BJ (cell line): ENCODE measurements around the gene MACROH2A1. TPM values are rescaled to one million over a fixed set of nuclear protein-coding genes. Genes with fewer than 3 reads are reported as not detected.

Experiments used
- CTCF ChIA-PET: fragments of 350-600 bp; formaldehyde crosslinking; extraction: SDS; loops from one replicate; lab custom pipeline; 2021; ENCODE audit warnings: antibody characterized with exemption, inconsistent platforms; lab: Yijun Ruan, JAX
- POLR2A ChIA-PET: fragments of 300-600 bp; sonication (Branson Sonifier 250); formaldehyde crosslinking; extraction: SDS; loops from one replicate; lab custom pipeline; 2021; ENCODE audit warnings: antibody characterized with exemption; lab: Charles Lee
- DNase-seq: peaks from one replicate; pipeline ENCODE4 v3.0.0-alpha.2; 2011; ENCODE audit warnings: low read depth
- H3K27me3 ChIP-seq: 2 replicates; pipeline ENCODE4 v1.6.0; 2011; ENCODE audit warnings: low read length; ENCODE audit not compliant: control insufficient read depth, insufficient read depth
- H3K36me3 ChIP-seq: 2 replicates; pipeline ENCODE4 v1.5.1; 2011; ENCODE audit warnings: low read length; ENCODE audit not compliant: control insufficient read depth, insufficient read depth
- H3K4me3 ChIP-seq: 2 replicates; pipeline ENCODE4 v1.5.1; 2011; ENCODE audit warnings: low read depth, mild to moderate bottlenecking, control low read depth, low read length
- polyA plus RNA-seq: library from polyadenylated mRNA; depleted of rRNA; stranded (reverse); fragments of >200 nt; gene quantifications from 2 replicates; pipeline ENCODE4 v1.2.3, GENCODE V29; 2011
- TF ChIP-seq, protein P1 (sequence below): IDR thresholded peaks from 2 replicates; pipeline ENCODE4 v1.5.1; 2011; ENCODE audit warnings: low read depth, mild to moderate bottlenecking, control low read depth, inconsistent platforms, low read length, moderate library complexity; ENCODE audit not compliant: insufficient read depth

MACROH2A1 gene
- polyA plus RNA-seq, 1 experiment, result 96.0 TPM

DNA sequence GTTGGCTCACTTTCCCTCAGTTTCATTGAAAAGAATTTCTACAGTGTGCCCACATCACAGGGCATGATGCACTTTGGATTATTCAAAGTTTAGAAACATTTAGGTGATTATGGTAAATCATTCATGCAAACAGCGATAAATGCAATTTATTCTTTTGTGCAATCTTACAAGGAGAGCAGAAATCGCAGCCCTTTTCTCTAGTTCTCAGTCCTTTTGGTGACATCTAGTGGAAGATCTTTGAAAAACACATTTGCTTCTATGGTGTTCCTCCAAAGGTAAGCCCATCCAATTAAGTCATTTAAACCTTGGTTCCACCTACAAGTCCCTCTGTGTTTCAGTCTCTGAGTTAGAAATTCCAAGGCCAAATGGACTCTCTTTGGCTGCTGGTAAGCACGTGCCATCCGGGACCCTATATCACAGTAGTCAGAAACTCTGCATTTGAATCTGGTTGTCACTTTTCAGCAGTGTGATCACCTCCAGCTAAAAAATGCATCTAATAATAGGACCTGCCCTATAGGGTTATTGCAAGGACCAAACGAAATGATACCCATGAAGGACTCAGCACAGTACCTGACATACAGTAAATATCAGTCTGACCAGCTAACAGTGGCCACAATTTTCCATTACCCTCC lies 66.4 kb downstream of the MACROH2A1 start:
- Histone ChIP-seq H3K4me3 (no peak overlapping the region), H3K27me3 (no peaks in the 10 kb centered on the region), H3K36me3 (peaks cover 11% of the 10 kb centered on the region)
- TF ChIP-seq, protein P1, sequence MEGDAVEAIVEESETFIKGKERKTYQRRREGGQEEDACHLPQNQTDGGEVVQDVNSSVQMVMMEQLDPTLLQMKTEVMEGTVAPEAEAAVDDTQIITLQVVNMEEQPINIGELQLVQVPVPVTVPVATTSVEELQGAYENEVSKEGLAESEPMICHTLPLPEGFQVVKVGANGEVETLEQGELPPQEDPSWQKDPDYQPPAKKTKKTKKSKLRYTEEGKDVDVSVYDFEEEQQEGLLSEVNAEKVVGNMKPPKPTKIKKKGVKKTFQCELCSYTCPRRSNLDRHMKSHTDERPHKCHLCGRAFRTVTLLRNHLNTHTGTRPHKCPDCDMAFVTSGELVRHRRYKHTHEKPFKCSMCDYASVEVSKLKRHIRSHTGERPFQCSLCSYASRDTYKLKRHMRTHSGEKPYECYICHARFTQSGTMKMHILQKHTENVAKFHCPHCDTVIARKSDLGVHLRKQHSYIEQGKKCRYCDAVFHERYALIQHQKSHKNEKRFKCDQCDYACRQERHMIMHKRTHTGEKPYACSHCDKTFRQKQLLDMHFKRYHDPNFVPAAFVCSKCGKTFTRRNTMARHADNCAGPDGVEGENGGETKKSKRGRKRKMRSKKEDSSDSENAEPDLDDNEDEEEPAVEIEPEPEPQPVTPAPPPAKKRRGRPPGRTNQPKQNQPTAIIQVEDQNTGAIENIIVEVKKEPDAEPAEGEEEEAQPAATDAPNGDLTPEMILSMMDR, result peak; percentile 63
- CTCF ChIA-PET, result interaction anchor here (0.6 to 3.7 kb wide), 15 partner anchors 9 to 428 kb away, joined by 3 to 17 read pairs (median 4); partner anchors contain the start of gene PCBD2
- DNase-seq, result no peak
- POLR2A ChIA-PET, result no interaction called here

DNA sequence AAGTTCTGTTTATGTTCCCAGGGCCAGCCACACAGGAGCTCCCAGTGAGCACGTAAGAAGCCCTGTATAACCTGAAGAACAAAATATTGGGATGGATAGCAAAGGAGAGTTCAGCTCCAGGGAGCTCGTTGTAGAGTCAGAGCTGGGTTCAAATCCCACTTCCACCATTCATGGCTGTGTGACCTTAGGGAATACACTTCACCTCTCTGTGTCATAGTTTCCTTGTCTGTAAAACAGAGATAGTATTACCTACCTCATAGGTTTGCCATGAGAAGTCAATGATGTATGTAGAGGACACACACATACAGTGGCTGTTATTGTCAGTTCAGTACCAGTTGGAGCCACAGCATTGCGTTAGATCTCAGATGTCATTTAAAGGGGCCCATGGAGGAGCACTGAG lies 67.4 kb downstream of the MACROH2A1 start:
- ChIA-PET CTCF (interaction anchor here (0.6 to 3.7 kb wide), 10 partner anchors 8 to 426 kb away, joined by 3 to 17 read pairs (median 4); partner anchors contain the start of gene PCBD2), POLR2A (no interaction called here)
- no peak overlapping the region for H3K4me3 ChIP-seq
- no peaks in the 10 kb centered on the region for H3K27me3 ChIP-seq
- H3K36me3 ChIP-seq, result peaks cover 5% of the 10 kb centered on the region
- TF ChIP-seq, protein P1, result no peak
- DNase-seq, result no peak

DNA sequence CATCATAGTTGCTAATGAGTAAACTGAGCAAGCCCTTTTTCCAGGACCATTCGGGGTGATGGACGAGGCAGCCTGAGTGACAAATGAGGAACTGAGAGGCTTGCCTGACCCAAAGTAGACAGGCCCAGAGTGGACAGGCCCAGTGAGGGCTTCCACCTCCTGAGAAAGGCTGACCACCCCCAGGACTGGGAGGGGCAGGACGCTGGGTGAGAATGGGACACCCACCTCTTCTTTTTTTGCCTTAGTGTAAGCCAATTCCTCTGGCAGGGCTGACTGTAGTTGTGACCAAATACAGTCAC lies 68.3 kb downstream of the MACROH2A1 start:
- DNase-seq, result no peak
- Histone ChIP-seq H3K36me3 (peaks cover 5% of the 10 kb centered on the region), H3K27me3 (no peaks in the 10 kb centered on the region), H3K4me3 (no peak overlapping the region)
- TF ChIP-seq, protein P1, result no peak
- ChIA-PET CTCF (interaction anchor here (2.8 to 3.7 kb wide), 2 partner anchors 122 to 140 kb away, joined by 12 to 17 read pairs; no protein-coding TSS in a partner anchor), POLR2A (no interaction called here)

DNA sequence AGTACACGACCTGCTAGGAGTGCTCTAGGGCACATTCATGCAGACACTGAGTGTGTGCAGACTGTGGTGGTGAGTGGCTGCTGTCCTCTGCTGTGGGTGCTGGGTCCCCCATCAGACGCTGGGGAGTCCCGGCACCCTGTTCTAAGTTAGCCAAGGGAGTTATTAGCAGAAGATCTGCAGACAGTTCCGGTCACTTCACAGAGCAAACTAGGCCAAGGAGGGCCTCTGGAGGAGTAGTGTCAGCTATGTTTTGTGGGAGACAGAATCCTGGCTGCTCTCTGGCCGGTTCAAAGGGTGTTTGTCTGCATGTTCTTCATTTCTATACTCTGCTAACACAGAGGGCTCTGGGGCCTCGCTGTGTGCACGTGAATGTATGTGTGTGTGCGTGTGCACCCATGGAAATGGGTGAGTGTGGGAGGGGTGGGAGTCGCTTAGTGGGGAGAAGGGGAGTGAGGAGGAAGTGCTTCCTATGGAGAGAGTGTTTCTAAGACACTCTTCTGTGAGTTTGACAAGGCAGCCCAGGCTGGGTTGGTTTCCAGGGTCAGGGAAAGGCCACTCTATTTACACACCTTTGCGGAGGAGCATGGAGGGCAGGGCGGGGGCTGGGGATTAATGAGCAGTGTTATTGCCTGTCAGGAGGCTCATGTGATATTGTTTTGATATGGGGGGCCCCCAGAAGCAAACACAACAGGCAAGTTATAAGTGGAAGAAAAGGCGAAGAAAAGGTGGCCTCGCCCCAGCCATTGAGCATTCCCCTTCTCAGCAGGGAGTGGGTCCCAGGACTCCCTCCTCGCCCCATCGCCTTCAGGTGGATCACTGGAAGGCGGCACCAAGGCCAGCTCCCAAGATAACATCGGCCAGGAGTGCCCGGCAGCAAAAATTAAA lies 68.9 kb downstream of the MACROH2A1 start:
- Histone ChIP-seq H3K36me3 (peaks cover 5% of the 10 kb centered on the region; the same call in 1 of the 2 replicates), H3K27me3 (no peaks in the 10 kb centered on the region), H3K4me3 (no peak overlapping the region)
- TF ChIP-seq, protein P1, result no peak
- CTCF ChIA-PET, result interaction anchor here (1.3 to 3.7 kb wide), 4 partner anchors 121 to 139 kb away, joined by 4 to 17 read pairs (median 8); no protein-coding TSS in a partner anchor
- POLR2A ChIA-PET, result no interaction called here
- DNase-seq, result no peak
